DND-41 (cell line): ENCODE data around the gene TGIF2.

ENCODE experiments used
- ATAC-seq: fragments of 200-7000 bp; cut with Tn5 transposase; 3 replicates; pipeline ENCODE4 v1.9.1; 2021; ENCODE audit warnings: low read depth; ENCODE audit not compliant: insufficient read depth
- DNase-seq: peaks from one replicate; pipeline ENCODE4 v3.0.0-alpha.2; 2020
- H2AFZ ChIP-seq: 2 replicates; pipeline ENCODE4 v1.6.0; 2012; ENCODE audit warnings: low read depth, low read length
- H3K27ac ChIP-seq: 2 replicates; pipeline ENCODE4 v1.5.1; 2012; ENCODE audit warnings: low read length, inconsistent platforms
- H3K27me3 ChIP-seq: fragments of 200-600 bp; sonication (generic); 2 replicates; pipeline ENCODE4 v1.6.0; 2012; ENCODE audit warnings: low read length, mild to moderate bottlenecking, inconsistent platforms; ENCODE audit not compliant: insufficient read depth, poor library complexity
- H3K36me3 ChIP-seq: 2 replicates; pipeline ENCODE4 v1.5.1; 2012; ENCODE audit warnings: low read length, inconsistent platforms; ENCODE audit not compliant: insufficient read depth
- H3K4me1 ChIP-seq: 2 replicates; pipeline ENCODE4 v1.5.1; 2012; ENCODE audit warnings: mild to moderate bottlenecking, low read length; ENCODE audit not compliant: insufficient read depth
- H3K4me2 ChIP-seq: 2 replicates; pipeline ENCODE4 v1.6.0; 2012; ENCODE audit warnings: mild to moderate bottlenecking, moderate library complexity, low read length, inconsistent platforms; ENCODE audit not compliant: insufficient read depth
- H3K4me3 ChIP-seq, 2 experiments: fragments of 200-600 bp in 1 of 2; shearing (Covaris generic) in 1 of 2; 2 replicates each; pipeline ENCODE4 v1.5.1; 2012 to 2016; ENCODE audit warnings: inconsistent platforms in 2 of 2, low read length in 2 of 2, mild to moderate bottlenecking in 2 of 2, low read depth in 1 of 2, moderate library complexity in 1 of 2
- H3K79me2 ChIP-seq: 2 replicates; pipeline ENCODE4 v1.6.0; 2012; ENCODE audit warnings: low read length, inconsistent platforms; ENCODE audit not compliant: insufficient read depth
- H3K9ac ChIP-seq: 2 replicates; pipeline ENCODE4 v1.6.0; 2012; ENCODE audit warnings: low read depth, mild to moderate bottlenecking, inconsistent platforms, low read length, moderate library complexity
- H3K9me3 ChIP-seq: 2 replicates; pipeline ENCODE4 v1.5.1; 2012; ENCODE audit warnings: low read length, moderate library complexity, mild to moderate bottlenecking, inconsistent platforms; ENCODE audit not compliant: insufficient read depth, severe bottlenecking
- H4K20me1 ChIP-seq: 2 replicates; pipeline ENCODE4 v1.6.0; 2012; ENCODE audit warnings: low read length; ENCODE audit not compliant: insufficient read depth
- CTCF ChIP-seq: IDR thresholded peaks from 2 replicates; pipeline ENCODE4 v1.5.1; 2012; ENCODE audit warnings: borderline replicate concordance, low read length, moderate library complexity, mild to moderate bottlenecking; ENCODE audit not compliant: poor library complexity, severe bottlenecking; ENCODE audit errors: extremely low read depth
- EZH2 ChIP-seq: IDR thresholded peaks from 3 replicates; pipeline ENCODE4 v1.6.1; 2012; ENCODE audit warnings: borderline replicate concordance, low read depth, mild to moderate bottlenecking, moderate library complexity, low read length, inconsistent platforms; ENCODE audit not compliant: severe bottlenecking

TGIF2 gene

GRCh38 chr20:36601540-36601939, 28.1 kb downstream of the TGIF2 start:
- Histone ChIP-seq H3K4me3 (no peak overlapping the region), H2AFZ (no peak overlapping the region), H3K27ac (no peak overlapping the region), H3K79me2 (peaks cover 10% of the 10 kb centered on the region), H3K36me3 (no peaks in the 10 kb centered on the region; the same call in 1 of the 2 replicates), H3K4me2 (no peak overlapping the region), H3K9me3 (no peaks in the 10 kb centered on the region), H3K27me3 (no peaks in the 10 kb centered on the region), H4K20me1 (peaks cover 9% of the 10 kb centered on the region), H3K4me1 (peaks cover 12% of the 10 kb centered on the region), H3K9ac (no peak overlapping the region)
- DNase-seq (no peak), ATAC-seq (no peak)
- no peak for TF ChIP-seq CTCF
- no peak for TF ChIP-seq EZH2

GRCh38 chr20:36604952-36605398, 31.6 kb downstream of the TGIF2 start:
- H3K4me2 ChIP-seq = peak overlapping the region; percentile 73
- H3K4me3 ChIP-seq = peak overlapping the region; percentile 29 to 86; a peak in 3 of 4 replicates
- DNase-seq (peak; percentile 75), ATAC-seq (peak; percentile 40)
- peaks cover 30% of the 10 kb centered on the region for H3K4me1 ChIP-seq
- H3K27ac ChIP-seq = peak overlapping the region; percentile 83
- H3K27me3 ChIP-seq = no peaks in the 10 kb centered on the region
- H4K20me1 ChIP-seq = peaks cover 35% of the 10 kb centered on the region
- H3K9me3 ChIP-seq = no peaks in the 10 kb centered on the region
- peaks cover 39% of the 10 kb centered on the region for H3K79me2 ChIP-seq
- TF ChIP-seq CTCF (no peak), EZH2 (no peak)
- peaks cover 26% of the 10 kb centered on the region for H3K36me3 ChIP-seq
- peak overlapping the region; percentile 93 for H2AFZ ChIP-seq
- H3K9ac ChIP-seq = peak overlapping the region; percentile 85

- Histone ChIP-seq H2AFZ (peak within 1 kb of the TSS; percentile 93), H3K9ac (peak within 1 kb of the TSS; percentile 85), H3K9me3 (no peaks in the 10 kb centered on the region), H3K4me1 (peaks cover 30% of the 10 kb centered on the region), H4K20me1 (peaks cover 35% of the 10 kb centered on the region), H3K36me3 (peaks cover 32% of the 10 kb centered on the region), H3K27ac (peak within 1 kb of the TSS; percentile 83), H3K27me3 (no peaks in the 10 kb centered on the region), H3K79me2 (peaks cover 39% of the 10 kb centered on the region), H3K4me3 (peak within 1 kb of the TSS; percentile 86), H3K4me2 (peak within 1 kb of the TSS; percentile 85)
- ATAC-seq (peak; percentile 93), DNase-seq (peak; percentile 100)
- TF ChIP-seq CTCF (peak; percentile 98), EZH2 (no peak)
These were observed 32.2 kb downstream of the TGIF2 start, which contains the start of gene RAB5IF for GRCh38 chr20:36605399-36606157. RAB5IF (plus strand) TSS chr20:36605779; CDS start chr20:36605952, 173 bp downstream.
